Activated CD4-positive, alpha-beta T cell treated with anti-CD3 and anti-CD28 coated beads, Interleukin-2, amount 10 ng/mL, durations not matched to agents 24 days and 14 days (primary cell): Measurements from ENCODE around the gene ABHD3. TPM values are rescaled to one million over a fixed set of nuclear protein-coding genes. Genes with fewer than 3 reads are reported as not detected.
"Not testable (repeated sequence)": the region's sequence is repeated elsewhere in the genome, so short reads cannot be mapped to it uniquely, and the experiment has no call there.

Source experiments
- DNase-seq: peaks from one replicate; pipeline ENCODE4 v3.0.0; 2022
- H3K27ac Mint-ChIP-seq: one replicate; pipeline ENCODE4 v1.8.0; 2022; ENCODE audit warnings: mild to moderate bottlenecking, mixed read lengths
- H3K27me3 Mint-ChIP-seq: one replicate; pipeline ENCODE4 v1.8.0; 2022; ENCODE audit warnings: mixed read lengths
- H3K36me3 Mint-ChIP-seq: one replicate; pipeline ENCODE4 v1.8.0; 2022; ENCODE audit warnings: low read depth, mild to moderate bottlenecking, mixed read lengths
- H3K4me1 Mint-ChIP-seq: one replicate; pipeline ENCODE4 v1.8.0; 2021; ENCODE audit warnings: mixed read lengths
- H3K4me3 Mint-ChIP-seq: one replicate; pipeline ENCODE4 v1.8.0; 2022; ENCODE audit warnings: mild to moderate bottlenecking, moderate library complexity, mixed read lengths
- H3K9me3 Mint-ChIP-seq: one replicate; pipeline ENCODE4 v1.8.0; 2021; ENCODE audit warnings: mixed read lengths
- intact Hi-C: fragments of 100-400 bp; cut with micrococcal nuclease; formaldehyde crosslinking; loops from one replicate; pipeline ENCODE4 v1.15.1; 2023
- total RNA-seq: library from RNA; stranded (reverse); gene quantifications from 2 replicates; pipeline ENCODE4 v1.2.3, GENCODE V29; 2022

The ABHD3 gene
- 29.3 and 31.1 TPM in 2 replicates for total RNA-seq

- H3K4me3 Mint-ChIP-seq, result peak within 1 kb of the TSS; percentile 98
- peaks cover 26% of the 10 kb centered on the region for H3K4me1 Mint-ChIP-seq
- intact Hi-C loops, result loop anchor here (1.0 to 2.0 kb wide), 4 partner anchors 36 to 592 kb away; partner anchors contain the start of genes ESCO1, MIB1 and SNRPD1
- H3K27ac Mint-ChIP-seq, result peak within 1 kb of the TSS; percentile 96
- H3K9me3 Mint-ChIP-seq, result no peaks in the 10 kb centered on the region
- H3K27me3 Mint-ChIP-seq, result no peaks in the 10 kb centered on the region
- peaks cover 17% of the 10 kb centered on the region for H3K36me3 Mint-ChIP-seq
- peak; percentile 98 for DNase-seq
Observed at GRCh38 chr18:21704603-21705364, at the start of gene ABHD3. TSS of gene ABHD3 (minus strand) at chr18:21704774. CDS start at chr18:21704665, 109 bp downstream.

- Mint-ChIP-seq H3K4me3 (peak overlapping the region; percentile 40), H3K27me3 (no peaks in the 10 kb centered on the region), H3K36me3 (peaks cover 4% of the 10 kb centered on the region), H3K4me1 (peaks cover 32% of the 10 kb centered on the region), H3K27ac (peak overlapping the region; percentile 66), H3K9me3 (no peaks in the 10 kb centered on the region)
- no peak for DNase-seq
- intact Hi-C loops, result loop anchor here (10.0 kb wide), 1 partner anchor 63 kb away; no protein-coding TSS in a partner anchor
Observed at GRCh38 chr18:21747764-21748693, 43.5 kb upstream of the ABHD3 start.

- peaks cover 34% of the 10 kb centered on the region for H3K4me1 Mint-ChIP-seq
- H3K4me3 Mint-ChIP-seq, result no peak overlapping the region
- DNase-seq, result no peak
- H3K36me3 Mint-ChIP-seq, result peaks cover 4% of the 10 kb centered on the region
- no peaks in the 10 kb centered on the region for H3K27me3 Mint-ChIP-seq
- H3K9me3 Mint-ChIP-seq, result no peaks in the 10 kb centered on the region
- intact Hi-C loops, result loop anchor here (10.0 kb wide), 1 partner anchor 62 kb away; no protein-coding TSS in a partner anchor
- H3K27ac Mint-ChIP-seq, result no peak overlapping the region
Observed at GRCh38 chr18:21747268-21747667, 42.7 kb upstream of the ABHD3 start.

GRCh38 chr18:21745231-21745630 lies 40.7 kb upstream of the ABHD3 start:
- no peak for DNase-seq
- Mint-ChIP-seq H3K4me3 (no peak overlapping the region), H3K4me1 (peaks cover 36% of the 10 kb centered on the region), H3K27ac (no peak overlapping the region), H3K9me3 (no peaks in the 10 kb centered on the region), H3K36me3 (peaks cover 2% of the 10 kb centered on the region), H3K27me3 (no peaks in the 10 kb centered on the region)
- intact Hi-C loops, result loop anchor here (10.0 kb wide), 1 partner anchor 60 kb away; no protein-coding TSS in a partner anchor

- Mint-ChIP-seq H3K4me3 (peak overlapping the region; percentile 64), H3K9me3 (no peaks in the 10 kb centered on the region), H3K4me1 (peaks cover 44% of the 10 kb centered on the region), H3K36me3 (peaks cover 2% of the 10 kb centered on the region), H3K27me3 (peaks cover under 1% of the 10 kb centered on the region), H3K27ac (peak overlapping the region; percentile 45)
- intact Hi-C loops, result loop anchor here (2.0 to 10.0 kb wide), 2 partner anchors 58 to 632 kb away; partner anchors contain the start of gene ROCK1
- DNase-seq, result peak; percentile 66
Observed at GRCh38 chr18:21743166-21743832, 38.7 kb upstream of the ABHD3 start.

GRCh38 chr18:21742315-21742687 lies 37.7 kb upstream of the ABHD3 start:
- peak overlapping the region; percentile 86 for H3K4me3 Mint-ChIP-seq
- H3K9me3 Mint-ChIP-seq, result no peaks in the 10 kb centered on the region
- intact Hi-C loops, result loop anchor here (2.0 to 10.0 kb wide), 2 partner anchors 58 to 632 kb away; partner anchors contain the start of gene ROCK1
- DNase-seq, result no peak
- H3K27me3 Mint-ChIP-seq, result peaks cover 5% of the 10 kb centered on the region
- peaks cover 38% of the 10 kb centered on the region for H3K4me1 Mint-ChIP-seq
- H3K36me3 Mint-ChIP-seq, result peaks cover 2% of the 10 kb centered on the region
- peak overlapping the region; percentile 78 for H3K27ac Mint-ChIP-seq

- Mint-ChIP-seq H3K4me1 (peaks cover 35% of the 10 kb centered on the region), H3K9me3 (peaks cover 2% of the 10 kb centered on the region), H3K36me3 (peaks cover 3% of the 10 kb centered on the region), H3K27me3 (peaks cover 5% of the 10 kb centered on the region), H3K4me3 (peak overlapping the region; percentile 86), H3K27ac (peak overlapping the region; percentile 78)
- no peak for DNase-seq
- intact Hi-C loops, result loop anchor here (2.0 to 10.0 kb wide), 2 partner anchors 57 to 631 kb away; partner anchors contain the start of gene ROCK1
Observed at GRCh38 chr18:21741562-21742314, 37.2 kb upstream of the ABHD3 start.

- Mint-ChIP-seq H3K9me3 (peaks cover 7% of the 10 kb centered on the region), H3K27me3 (peaks cover 5% of the 10 kb centered on the region)
Observed at GRCh38 chr18:21741312-21741561, 36.7 kb upstream of the ABHD3 start.

GRCh38 chr18:21740538-21741311 lies 36.2 kb upstream of the ABHD3 start, which contains the start of gene MIB1:
TSS of gene MIB1 (plus strand) at chr18:21740792. CDS start at chr18:21741584, 792 bp downstream.
- intact Hi-C loops, result loop anchor here (1.0 to 10.0 kb wide), 4 partner anchors 36 to 140 kb away; partner anchors contain the start of genes ABHD3, ESCO1 and SNRPD1
- peak; percentile 100 for DNase-seq

More at GRCh38 chr18:21741312-21741561, 36.7 kb upstream of the ABHD3 start:
- Mint-ChIP-seq H3K27ac (no peak overlapping the region), H3K36me3 (peaks cover 6% of the 10 kb centered on the region), H3K4me1 (peaks cover 31% of the 10 kb centered on the region), H3K4me3 (peak overlapping the region; percentile 86)
- intact Hi-C loops, result loop anchor here (10.0 kb wide), 1 partner anchor 56 kb away; no protein-coding TSS in a partner anchor
- peak; percentile 85 for DNase-seq

GRCh38 chr18:21739604-21740537 lies 35.3 kb upstream of the ABHD3 start:
- H3K27me3 Mint-ChIP-seq, result peaks cover 5% of the 10 kb centered on the region
- H3K4me3 Mint-ChIP-seq, result peak overlapping the region; percentile 96
- no peak for DNase-seq
- H3K36me3 Mint-ChIP-seq, result peaks cover 7% of the 10 kb centered on the region
- H3K4me1 Mint-ChIP-seq, result peaks cover 28% of the 10 kb centered on the region
- peak overlapping the region; percentile 52 for H3K27ac Mint-ChIP-seq
- intact Hi-C loops, result loop anchor here (1.0 to 10.0 kb wide), 4 partner anchors 36 to 140 kb away; partner anchors contain the start of genes ABHD3, ESCO1 and SNRPD1
- peaks cover 8% of the 10 kb centered on the region for H3K9me3 Mint-ChIP-seq

More at GRCh38 chr18:21740538-21741311, 36.2 kb upstream of the ABHD3 start, which contains the start of gene MIB1:
- Mint-ChIP-seq H3K4me1 (peaks cover 29% of the 10 kb centered on the region), H3K36me3 (peaks cover 6% of the 10 kb centered on the region), H3K4me3 (peak within 1 kb of the TSS; percentile 96), H3K9me3 (peaks cover 8% of the 10 kb centered on the region), H3K27me3 (peaks cover 5% of the 10 kb centered on the region), H3K27ac (peak within 1 kb of the TSS; percentile 96)

GRCh38 chr18:21736926-21737325 lies 32.4 kb upstream of the ABHD3 start:
- DNase-seq, H3K4me3 Mint-ChIP-seq, H3K36me3 Mint-ChIP-seq, H3K27me3 Mint-ChIP-seq, H3K9me3 Mint-ChIP-seq, H3K27ac Mint-ChIP-seq, intact Hi-C loops: not testable (repeated sequence)
- H3K4me1 Mint-ChIP-seq, result peaks cover 14% of the 10 kb centered on the region
